Fibroblast of pulmonary artery (primary cell): ENCODE data around the gene COX4I1.

Experiments used
- DNase-seq: peaks from one replicate; pipeline ENCODE4 v3.0.0-alpha.2; 2010; ENCODE audit warnings: low read depth
- H3K4me3 ChIP-seq: replicated peaks from 2 replicates; pipeline ENCODE4 v1.5.1; 2011; ENCODE audit warnings: low read depth, mild to moderate bottlenecking, control low read depth, low read length, moderate library complexity
- TF ChIP-seq, protein P1 (sequence below): IDR thresholded peaks from 2 replicates; pipeline ENCODE4 v1.5.1; 2011; ENCODE audit warnings: mild to moderate bottlenecking, control low read depth, low read length, inconsistent platforms; ENCODE audit errors: missing control alignments

The COX4I1 gene

DNA sequence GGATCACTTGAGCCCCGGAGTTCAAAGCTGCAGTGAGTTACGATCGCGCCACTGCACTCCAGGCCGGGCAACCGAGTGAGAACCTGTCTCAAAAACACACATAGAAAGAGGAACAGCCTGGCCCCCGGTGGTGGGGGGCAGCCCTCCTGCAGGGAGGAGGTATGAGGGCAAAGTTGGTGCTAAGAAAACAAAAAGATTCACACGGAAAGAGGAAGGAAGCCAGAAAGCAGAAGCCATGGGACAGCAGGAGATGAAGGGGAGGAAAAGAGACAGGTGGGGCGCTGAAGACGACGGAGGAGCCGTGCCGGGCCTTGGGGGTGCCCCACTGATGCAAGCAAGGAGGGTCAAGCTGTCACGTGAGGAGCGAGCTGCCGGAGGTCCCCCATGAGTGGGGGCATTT, 40.4 kb upstream of the COX4I1 start:
- H3K4me3 ChIP-seq, result no peak overlapping the region
- no peak for DNase-seq
- TF ChIP-seq, protein P1, sequence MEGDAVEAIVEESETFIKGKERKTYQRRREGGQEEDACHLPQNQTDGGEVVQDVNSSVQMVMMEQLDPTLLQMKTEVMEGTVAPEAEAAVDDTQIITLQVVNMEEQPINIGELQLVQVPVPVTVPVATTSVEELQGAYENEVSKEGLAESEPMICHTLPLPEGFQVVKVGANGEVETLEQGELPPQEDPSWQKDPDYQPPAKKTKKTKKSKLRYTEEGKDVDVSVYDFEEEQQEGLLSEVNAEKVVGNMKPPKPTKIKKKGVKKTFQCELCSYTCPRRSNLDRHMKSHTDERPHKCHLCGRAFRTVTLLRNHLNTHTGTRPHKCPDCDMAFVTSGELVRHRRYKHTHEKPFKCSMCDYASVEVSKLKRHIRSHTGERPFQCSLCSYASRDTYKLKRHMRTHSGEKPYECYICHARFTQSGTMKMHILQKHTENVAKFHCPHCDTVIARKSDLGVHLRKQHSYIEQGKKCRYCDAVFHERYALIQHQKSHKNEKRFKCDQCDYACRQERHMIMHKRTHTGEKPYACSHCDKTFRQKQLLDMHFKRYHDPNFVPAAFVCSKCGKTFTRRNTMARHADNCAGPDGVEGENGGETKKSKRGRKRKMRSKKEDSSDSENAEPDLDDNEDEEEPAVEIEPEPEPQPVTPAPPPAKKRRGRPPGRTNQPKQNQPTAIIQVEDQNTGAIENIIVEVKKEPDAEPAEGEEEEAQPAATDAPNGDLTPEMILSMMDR, result no peak

DNA sequence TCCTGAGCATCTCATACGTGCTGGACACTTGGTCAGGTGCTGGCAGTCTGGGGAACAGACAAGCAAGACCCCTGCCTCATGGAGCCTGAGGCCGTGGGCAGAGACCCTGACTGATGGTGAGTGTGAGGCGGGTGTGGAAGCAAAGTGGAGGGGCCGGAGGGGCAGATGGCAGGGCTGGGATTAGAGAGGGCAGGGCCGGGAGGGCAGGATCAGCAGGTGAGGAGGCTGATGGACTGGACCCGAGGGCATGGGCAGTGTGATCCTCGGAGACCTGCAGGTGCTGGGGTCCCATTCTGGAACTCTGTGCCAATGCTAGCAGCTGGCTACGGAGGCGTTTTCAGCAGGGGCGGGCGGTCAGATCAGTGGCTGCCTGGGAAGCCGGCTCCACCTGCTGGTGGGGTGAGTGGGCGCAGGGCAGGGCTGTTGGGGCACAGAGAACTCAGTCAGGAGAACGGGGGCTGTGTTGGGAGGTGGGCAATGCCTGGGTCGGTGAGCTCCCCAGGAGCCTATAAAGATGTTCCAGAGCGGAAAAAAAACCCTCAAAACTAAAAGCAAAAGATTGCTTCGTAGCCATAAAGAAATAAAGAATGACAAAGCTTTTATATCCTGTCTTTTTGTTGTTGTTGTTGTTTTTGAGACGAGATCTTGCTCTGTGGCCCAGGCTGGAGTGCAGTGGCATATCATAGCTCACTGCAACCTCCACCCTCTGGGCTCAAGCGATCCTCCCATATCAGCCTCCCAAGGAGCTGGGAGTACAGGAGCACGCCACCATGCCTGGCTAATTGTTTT, 39.7 kb upstream of the COX4I1 start:
- H3K4me3 ChIP-seq, result no peak overlapping the region
- TF ChIP-seq, protein P1, result peak; percentile 44
- no peak for DNase-seq

- no peak overlapping the region for H3K4me3 ChIP-seq
- TF ChIP-seq, protein P1, result no peak
- no peak for DNase-seq
Observed at GRCh38 chr16:85761861-85762260, 37.6 kb upstream of the COX4I1 start.

DNA sequence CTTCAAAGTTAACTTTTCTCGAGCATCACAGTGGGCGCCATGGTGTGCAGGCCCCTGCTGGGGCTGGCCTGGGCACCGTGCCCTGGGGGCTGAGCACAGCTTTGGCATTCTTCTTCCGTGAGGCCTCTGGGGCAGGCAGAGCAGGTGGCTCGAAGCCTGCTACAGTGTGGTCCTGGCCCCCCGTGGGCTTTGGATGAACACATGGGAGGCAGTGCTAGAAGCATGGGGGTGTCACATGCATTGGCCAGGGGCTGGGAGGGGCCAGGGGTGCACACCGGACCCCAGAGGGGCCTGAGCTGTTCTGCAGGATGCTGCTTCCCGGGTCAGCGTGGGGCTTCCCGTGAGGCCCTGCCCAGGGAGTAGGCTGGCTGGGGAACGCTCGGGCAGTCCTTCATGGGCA, 36.5 kb upstream of the COX4I1 start:
- TF ChIP-seq, protein P1, result no peak
- no peak overlapping the region for H3K4me3 ChIP-seq
- no peak for DNase-seq

GRCh38 chr16:85763616-85764015, 35.9 kb upstream of the COX4I1 start:
- DNase-seq, result no peak
- TF ChIP-seq, protein P1, result no peak
- no peak overlapping the region for H3K4me3 ChIP-seq

GRCh38 chr16:85765211-85765610, 34.3 kb upstream of the COX4I1 start:
- DNase-seq, result no peak
- no peak overlapping the region for H3K4me3 ChIP-seq
- TF ChIP-seq, protein P1, result no peak

DNA sequence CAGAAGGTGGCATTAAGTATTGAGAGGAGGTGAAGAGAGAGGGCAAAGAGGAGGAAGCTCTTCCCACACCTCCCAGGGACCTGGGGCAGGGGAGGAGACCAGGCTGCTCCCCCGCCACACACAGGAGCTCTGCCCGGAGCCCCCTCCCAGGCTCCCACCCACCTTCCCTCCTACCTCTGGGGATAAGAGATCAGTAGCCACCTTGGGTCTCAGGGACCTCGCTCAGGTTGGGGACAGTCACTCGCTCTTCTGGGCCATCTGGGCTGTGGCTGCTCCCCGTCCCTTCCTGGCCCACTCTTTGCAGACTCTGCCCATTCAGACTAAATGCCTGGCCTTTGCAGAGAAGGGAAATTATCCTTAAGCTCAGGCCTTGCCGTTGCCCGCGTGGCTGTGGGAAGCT, 33.7 kb upstream of the COX4I1 start:
- TF ChIP-seq, protein P1, result no peak
- no peak for DNase-seq
- H3K4me3 ChIP-seq, result no peak overlapping the region
